GM21576 (cell line): Measurements from ENCODE around the gene MINK1.
"Not testable (repeated sequence)": the region's sequence is repeated elsewhere in the genome, so short reads cannot be mapped to it uniquely, and the experiment has no call there.

ENCODE experiments used
- ATAC-seq: cut with Tn5 transposase; IDR thresholded peaks from one replicate; pipeline ENCODE4 v1.9.1; 2021; ENCODE audit warnings: mild to moderate bottlenecking, moderate library complexity; ENCODE audit not compliant: unreplicated experiment

Gene MINK1

GRCh38 chr17:4843321-4844000 is 10.3 kb downstream of the MINK1 start:
- no peak for ATAC-seq

DNA sequence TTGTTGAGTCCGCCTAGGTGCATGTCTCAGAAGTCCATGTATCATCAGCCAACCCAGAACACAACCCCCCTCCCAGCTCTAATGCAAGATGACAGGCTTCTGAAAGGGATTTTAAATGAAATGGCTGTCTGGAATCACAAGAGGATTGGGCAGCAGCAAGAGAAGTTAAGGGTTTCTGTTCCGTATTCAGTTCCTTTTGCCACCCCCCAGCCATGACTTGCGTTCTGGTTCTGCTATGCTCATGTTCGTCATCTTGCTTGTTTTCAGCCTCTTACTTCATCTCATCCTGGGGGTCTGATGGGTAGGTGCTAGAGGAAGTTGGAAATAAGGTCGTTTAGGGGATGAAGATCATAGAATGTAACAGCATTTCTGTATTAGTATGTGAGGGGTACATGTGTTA is 12.0 kb downstream of the MINK1 start:
- ATAC-seq: no peak

- no peak for ATAC-seq
Measured at GRCh38 chr17:4846635-4847390, 13.7 kb downstream of the MINK1 start.

- ATAC-seq: no peak
Measured at GRCh38 chr17:4849011-4849536, 15.9 kb downstream of the MINK1 start.

GRCh38 chr17:4850246-4850645 is 17.1 kb downstream of the MINK1 start:
- ATAC-seq: no peak

- no peak for ATAC-seq
Measured at GRCh38 chr17:4851084-4851483, 17.9 kb downstream of the MINK1 start.

DNA sequence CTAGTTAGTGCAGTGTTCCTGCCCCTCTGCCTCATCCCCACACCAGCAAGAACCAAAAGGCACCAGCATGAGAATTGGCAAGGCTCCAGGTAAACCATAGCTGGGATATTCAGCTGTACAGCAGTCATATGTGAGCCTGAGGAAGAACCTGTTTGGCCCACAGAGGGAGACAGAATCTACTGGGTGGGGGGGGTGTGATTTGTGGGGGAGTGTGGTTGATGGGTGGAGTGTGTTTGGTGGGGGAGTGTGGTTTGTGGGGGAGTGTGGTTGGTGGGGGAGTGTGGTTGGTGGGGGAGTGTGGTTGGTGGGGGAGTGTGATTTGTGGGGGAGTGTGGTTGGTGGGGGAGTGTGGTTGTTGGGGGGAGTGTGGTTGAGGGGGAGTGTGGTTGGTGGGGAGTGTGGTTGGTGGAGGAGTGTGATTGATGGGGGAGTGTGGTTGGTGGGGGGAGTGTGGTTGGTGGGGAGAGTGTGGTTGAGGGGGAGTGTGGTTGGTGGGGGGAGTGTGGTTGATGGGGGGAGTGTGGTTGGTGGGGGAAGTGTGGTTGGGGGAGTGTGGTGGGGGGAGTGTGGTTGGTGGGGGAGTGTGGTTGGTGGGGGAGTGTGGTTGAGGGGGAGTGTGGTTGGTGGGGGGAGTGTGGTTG is 19.5 kb downstream of the MINK1 start:
- ATAC-seq: no peak

DNA sequence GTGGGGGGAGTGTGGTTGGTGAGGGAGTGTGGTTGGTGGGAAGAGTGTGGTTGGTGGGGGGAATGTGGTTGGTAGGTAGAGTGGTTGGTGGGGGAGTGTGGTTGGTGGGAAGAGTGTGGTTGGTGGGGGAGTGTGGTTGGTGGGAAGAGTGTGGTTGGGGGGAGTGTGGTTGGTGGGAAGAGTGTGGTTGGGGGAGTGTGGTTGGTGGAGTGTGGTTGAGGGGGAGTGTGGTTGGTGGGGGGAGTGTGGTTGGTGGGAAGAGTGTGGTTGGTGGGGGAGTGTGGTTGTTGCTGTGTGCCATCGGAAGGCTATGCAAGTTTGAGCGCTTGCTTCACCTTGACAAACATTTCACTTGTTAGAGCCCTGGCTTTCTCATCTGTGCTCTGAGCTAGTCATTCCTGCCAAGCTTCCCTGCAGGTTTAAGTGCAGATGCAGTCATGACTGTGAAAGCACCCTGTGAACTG is 20.1 kb downstream of the MINK1 start:
- no peak for ATAC-seq

- ATAC-seq: no peak
Measured at GRCh38 chr17:4854111-4854681, 21.1 kb downstream of the MINK1 start.

- no peak for ATAC-seq
Measured at GRCh38 chr17:4856271-4856936, 23.3 kb downstream of the MINK1 start.

DNA sequence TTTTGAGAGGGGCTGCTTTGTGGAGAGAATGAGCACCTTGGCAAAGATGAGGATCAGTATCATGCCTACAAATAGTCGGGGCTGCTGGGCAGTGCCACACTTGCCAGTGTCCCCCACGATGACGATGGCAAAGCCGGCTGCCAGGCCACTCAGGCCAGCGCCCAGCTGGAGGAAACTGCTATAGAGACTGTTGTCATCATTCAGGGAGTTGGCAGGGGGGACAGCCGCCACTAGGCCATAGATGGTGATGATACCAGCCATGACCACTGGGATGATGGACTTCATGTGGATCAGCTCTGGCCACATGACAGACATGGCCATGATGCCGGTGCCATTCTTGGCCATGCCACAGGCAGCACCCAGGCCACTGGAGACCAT is 23.8 kb downstream of the MINK1 start:
- no peak for ATAC-seq

DNA sequence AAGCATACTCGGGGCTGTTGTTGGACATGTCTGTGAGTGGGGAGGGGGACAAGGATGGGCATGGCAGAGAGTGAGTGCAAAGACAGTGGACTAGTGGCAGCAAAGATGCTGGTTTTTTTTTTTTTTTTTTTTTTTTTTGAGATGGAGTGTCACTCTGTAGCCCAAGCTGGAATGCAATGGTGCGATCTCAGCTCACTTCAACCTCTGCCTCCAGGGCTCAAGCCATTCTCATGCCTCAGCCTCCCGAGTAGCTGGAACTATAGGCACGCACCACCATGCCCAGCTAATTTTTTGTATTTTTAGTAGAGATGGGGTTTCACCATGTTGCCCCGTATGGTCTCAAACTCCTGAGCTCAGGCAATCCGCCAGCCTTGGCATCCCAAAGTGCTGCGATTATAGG is 24.2 kb downstream of the MINK1 start:
- ATAC-seq: not testable (repeated sequence)

GRCh38 chr17:4858068-4858881 is 25.1 kb downstream of the MINK1 start:
- ATAC-seq: no peak

GRCh38 chr17:4858882-4859260 is 25.7 kb downstream of the MINK1 start:
- no peak for ATAC-seq

DNA sequence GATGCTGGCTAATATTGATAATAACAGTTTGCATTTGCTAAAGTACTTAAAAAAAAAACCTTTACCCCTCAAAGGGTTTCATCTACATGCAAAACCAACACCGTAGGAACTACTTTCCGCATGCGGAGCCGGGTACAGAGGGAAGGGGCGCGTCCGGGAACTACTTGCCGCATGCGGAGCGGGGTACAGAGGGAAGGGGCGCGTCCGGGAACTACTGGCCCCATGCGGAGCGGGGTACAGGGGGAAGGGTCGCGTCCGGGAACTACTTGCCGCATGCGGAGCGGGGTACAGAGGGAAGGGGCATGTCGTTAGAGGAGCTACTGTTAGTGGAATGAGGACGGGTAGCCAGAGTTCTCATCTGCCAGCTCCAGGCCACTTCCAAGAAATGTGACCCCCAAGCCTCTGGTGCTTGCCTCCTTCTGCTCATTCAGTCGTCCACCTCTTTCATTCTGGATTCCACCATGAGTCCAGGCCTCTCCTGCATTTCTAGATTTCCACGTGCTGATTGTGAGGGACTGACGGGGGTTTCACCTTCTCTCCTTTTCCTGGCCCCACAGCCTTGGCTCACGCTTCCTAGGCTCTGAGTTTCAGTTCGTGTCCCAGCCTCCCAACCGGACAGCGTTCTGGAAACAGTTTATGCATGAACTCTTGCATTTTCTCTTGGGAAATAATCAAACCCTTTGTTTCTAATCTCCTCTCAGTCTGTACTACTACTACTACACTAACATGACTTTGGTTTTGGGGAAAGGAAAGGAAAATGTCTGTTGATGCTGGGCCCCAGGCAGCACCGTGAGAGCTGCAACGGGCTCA is 26.9 kb downstream of the MINK1 start:
- no peak for ATAC-seq

DNA sequence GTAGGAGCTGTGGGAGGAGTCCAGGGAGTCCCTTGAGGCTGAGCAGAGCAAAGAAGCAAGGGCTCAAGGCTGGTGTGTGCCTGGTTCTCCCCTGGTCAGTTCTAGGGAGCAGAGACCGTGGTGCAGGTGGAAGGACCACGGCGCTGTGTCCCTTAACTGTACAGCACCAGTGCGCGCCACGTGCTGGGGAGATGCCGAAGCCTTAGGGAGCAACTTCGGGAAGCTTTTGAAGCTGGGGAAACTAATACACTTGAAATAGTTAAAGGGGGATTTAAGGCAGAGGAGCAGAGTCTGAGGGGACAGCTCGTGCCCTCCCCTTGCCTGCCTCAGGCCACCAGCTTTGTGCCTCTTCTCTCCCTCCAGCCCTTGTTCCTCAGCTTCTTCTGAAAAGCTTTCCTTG is 27.5 kb downstream of the MINK1 start:
- ATAC-seq: no peak

GRCh38 chr17:4861052-4861451 is 27.9 kb downstream of the MINK1 start:
- ATAC-seq: no peak

- ATAC-seq: no peak
Measured at GRCh38 chr17:4862720-4863119, 29.6 kb downstream of the MINK1 start.

DNA sequence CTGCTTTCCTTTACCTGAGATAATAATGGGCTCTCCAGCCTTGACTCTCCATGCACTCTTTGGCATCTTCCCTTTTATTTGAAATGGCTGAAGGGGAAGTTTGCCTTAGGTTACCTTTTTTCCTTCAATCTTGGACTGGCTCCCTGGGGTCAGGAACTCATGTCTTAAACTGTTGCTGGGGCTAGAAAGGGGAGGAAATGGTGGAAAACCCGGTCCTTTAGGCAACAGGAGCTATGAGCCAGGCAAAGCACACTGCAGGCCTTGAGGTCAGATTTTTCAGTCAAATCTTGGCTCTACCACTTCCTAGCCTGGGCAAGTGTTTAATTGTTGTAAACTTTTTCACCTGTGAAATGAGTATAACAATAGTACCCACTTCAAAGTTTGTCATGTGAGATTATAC is 30.2 kb downstream of the MINK1 start:
- ATAC-seq: no peak
